OCI-LY1 (cell line): ENCODE data around the gene PHAX.

ENCODE experiments used
- CTCF ChIP-seq: fragments of 200-600 bp; sonication (generic), shearing (Covaris generic); IDR thresholded peaks from 2 replicates; pipeline ENCODE4 v1.5.1; 2017; ENCODE audit warnings: mild to moderate bottlenecking, antibody characterized with exemption, low read length, moderate library complexity, mixed read lengths
- EZH2 ChIP-seq: fragments of 200-600 bp; sonication (generic), shearing (Covaris generic); IDR thresholded peaks from 2 replicates; pipeline ENCODE4 v1.8.0; 2017; ENCODE audit warnings: borderline replicate concordance, mixed run types, mild to moderate bottlenecking, antibody characterized with exemption, low read length, moderate library complexity, mixed read lengths

- no peak for TF ChIP-seq CTCF
- TF ChIP-seq EZH2 = no peak
These were observed 47.7 kb downstream of the PHAX start for GRCh38 chr5:126648471-126648870.
